HepG2 (cell line): ENCODE data around the gene LIM2. TPM values are rescaled to one million over a fixed set of nuclear protein-coding genes. Genes with fewer than 3 reads are reported as not detected.

Source experiments
- ARNT2 ChIP-seq: sonication (generic); formaldehyde crosslinking; IDR thresholded peaks from 2 replicates; pipeline ENCODE4 v1.8.0; 2022; ENCODE audit warnings: mild to moderate bottlenecking, low read depth, missing genetic modification reagents, moderate library complexity
- CAMTA2 ChIP-seq: sonication (generic); formaldehyde crosslinking; IDR thresholded peaks from 2 replicates; pipeline ENCODE4 v1.4.0; 2020; ENCODE audit warnings: mild to moderate bottlenecking, missing genetic modification reagents, borderline replicate concordance
- CBX1 ChIP-seq: IDR thresholded peaks from one replicate; pipeline ENCODE4 v1.6.1; 2016; ENCODE audit warnings: antibody characterized with exemption, low read depth
- CEBPB ChIP-seq: IDR thresholded peaks from 2 replicates; pipeline ENCODE4 v1.6.1; 2011; ENCODE audit warnings: low read depth, low read length, improper control_type of control experiment, borderline replicate concordance
- EP300 ChIP-seq, 3 experiments: sonication (generic) in 1 of 3; formaldehyde crosslinking in 1 of 3; IDR thresholded peaks; 2 replicates each; pipeline versions ENCODE4 v1.5.1 to v1.6.1; 2011 to 2020; ENCODE audit warnings: low read depth in 2 of 3, low read length in 2 of 3, borderline replicate concordance in 1 of 3, improper control_type of control experiment in 1 of 3, mild to moderate bottlenecking in 1 of 3, missing genetic modification reagents in 1 of 3, moderate library complexity in 1 of 3
- ERF ChIP-seq: IDR thresholded peaks from 2 replicates; pipeline ENCODE4 v1.6.1; 2018; ENCODE audit warnings: missing biosample characterization, missing genetic modification reagents
- GABPA ChIP-seq, 2 experiments: IDR thresholded peaks; 2 replicates each; pipeline ENCODE4 v1.6.1; 2011 to 2016; ENCODE audit warnings: low read depth in 2 of 2, low read length in 1 of 2, missing biosample characterization in 1 of 2, missing genetic modification characterization in 1 of 2
- MAFG ChIP-seq: sonication (generic); formaldehyde crosslinking; IDR thresholded peaks from 2 replicates; pipeline ENCODE4 v1.5.1; 2020; ENCODE audit warnings: mild to moderate bottlenecking, missing genetic modification reagents
- SMAD1 ChIP-seq: sonication (generic); formaldehyde crosslinking; IDR thresholded peaks from 2 replicates; pipeline ENCODE4 v1.4.0; 2020; ENCODE audit warnings: missing genetic modification reagents, low read depth, mild to moderate bottlenecking, borderline replicate concordance
- SP1 ChIP-seq, 2 experiments: fragments of 450-650 bp in 1 of 2; sonication (generic) in 1 of 2; formaldehyde crosslinking in 1 of 2; IDR thresholded peaks; 2 replicates each; pipeline versions ENCODE4 v1.4.0 to v1.6.1; 2016 to 2020; ENCODE audit warnings: missing genetic modification reagents in 1 of 2
- YY1 ChIP-seq: IDR thresholded peaks from 2 replicates; pipeline ENCODE4 v1.6.1; 2011; ENCODE audit warnings: low read length, low read depth, moderate library complexity, mild to moderate bottlenecking; ENCODE audit not compliant: insufficient read depth, insufficient replicate concordance
- ZNF24 ChIP-seq: fragments of 450-650 bp; IDR thresholded peaks from 2 replicates; pipeline ENCODE4 v1.6.1; 2017; ENCODE audit warnings: antibody characterized with exemption, mild to moderate bottlenecking
- ZNF331 ChIP-seq: sonication (generic); formaldehyde crosslinking; IDR thresholded peaks from 2 replicates; pipeline ENCODE4 v1.4.0; 2020; ENCODE audit warnings: missing genetic modification reagents
- ZNF333 ChIP-seq: sonication (generic); formaldehyde crosslinking; IDR thresholded peaks from 2 replicates; pipeline ENCODE4 v1.4.0; 2020; ENCODE audit warnings: mild to moderate bottlenecking, missing genetic modification reagents, borderline replicate concordance
- ZNF549 ChIP-seq: sonication (generic); formaldehyde crosslinking; IDR thresholded peaks from 2 replicates; pipeline ENCODE4 v1.5.0; 2020; ENCODE audit warnings: missing genetic modification reagents
- ZNF7 ChIP-seq: IDR thresholded peaks from 2 replicates; pipeline ENCODE4 v1.6.1; 2016; ENCODE audit warnings: missing biosample characterization, missing genetic modification reagents
- polyA plus RNA-seq, 8 experiments: library from polyadenylated mRNA; depleted of rRNA in 3 of 8; stranded (reverse) in 7 of 8; unstranded in 1 of 8; fragments of >200 nt; fragmentation: Illumina TruSeq in 4 of 8; extraction: Trizol in 4 of 8; gene quantifications; 2 replicates each; pipeline versions ENCODE4 v1.2.1 to v1.2.3, GENCODE V29; 2011 to 2016; ENCODE audit warnings: low read depth in 4 of 8, missing spikeins in 1 of 8, mixed read lengths in 1 of 8; ENCODE audit not compliant: insufficient read depth in 1 of 8
- total RNA-seq, 5 experiments: library from RNA; depleted of rRNA; stranded (reverse); fragments of >200 nt; fragmentation: Illumina TruSeq; extraction: Trizol; gene quantifications; 2 replicates each; pipeline ENCODE4 v1.2.3, GENCODE V29; 2016; ENCODE audit warnings: low read depth in 1 of 5
- TF ChIP-seq, protein P1 (sequence below): sonication (generic); formaldehyde crosslinking; IDR thresholded peaks from 2 replicates; pipeline ENCODE4 v1.4.0; 2020; ENCODE audit warnings: low read depth, mild to moderate bottlenecking, missing genetic modification reagents
- TF ChIP-seq, protein P2 (sequence below): sonication (generic); formaldehyde crosslinking; IDR thresholded peaks from 2 replicates; pipeline ENCODE4 v1.8.1; 2022; ENCODE audit warnings: mild to moderate bottlenecking, missing genetic modification reagents
- TF ChIP-seq, protein P3 (sequence below): sonication (generic); IDR thresholded peaks from 2 replicates; pipeline ENCODE4 v1.6.1; 2016; ENCODE audit warnings: low read depth, borderline replicate concordance
- TF ChIP-seq, protein P4 (sequence below): sonication (generic); formaldehyde crosslinking; IDR thresholded peaks from 2 replicates; pipeline ENCODE4 v1.4.0; 2020; ENCODE audit warnings: missing genetic modification reagents, borderline replicate concordance

Gene LIM2
- total and polyA plus RNA-seq, 2 of the 13 experiments (the other 11 are each of a cell fraction or from before 2014, with no cell fraction given) = 1.3 TPM; not detected in 1

DNA sequence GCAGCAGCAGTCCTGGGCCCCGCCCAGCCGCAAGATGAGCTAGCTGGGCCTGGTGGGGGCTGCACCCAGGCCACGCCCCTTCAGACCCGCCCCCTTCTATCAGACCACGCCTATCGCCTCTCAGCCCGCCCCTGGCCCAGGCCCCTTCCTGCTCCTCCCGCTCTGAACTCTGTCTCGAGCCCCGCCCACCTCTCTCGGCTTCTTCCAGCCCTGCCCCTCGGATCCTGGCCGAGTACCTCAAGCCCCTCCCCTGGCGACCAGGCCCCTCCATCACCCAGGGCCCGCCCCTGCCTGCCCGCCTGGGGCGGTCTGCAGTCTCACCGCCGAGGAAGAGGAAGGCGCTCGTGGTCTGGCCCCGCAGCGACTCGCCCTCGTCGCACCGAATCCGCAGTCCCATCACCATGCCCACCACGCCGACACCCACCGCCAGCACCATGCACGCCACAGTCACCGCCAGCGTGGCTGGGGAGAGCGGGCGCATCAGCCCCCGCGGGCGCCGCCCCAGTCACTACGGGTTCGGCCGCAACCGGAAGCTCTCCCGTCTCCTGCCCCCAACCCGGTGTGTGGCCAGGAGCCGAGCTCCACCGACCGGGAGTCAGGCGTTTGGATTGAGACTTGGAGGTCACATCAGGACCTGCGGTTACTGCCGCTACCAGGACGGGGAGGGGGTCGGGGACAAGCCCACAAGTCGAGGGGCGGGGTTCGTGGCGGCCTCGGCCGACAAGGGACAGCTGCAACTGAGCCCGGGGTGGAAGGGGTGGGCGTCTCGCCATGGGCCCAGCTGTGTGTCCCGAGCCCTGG, 20.0 kb downstream of the LIM2 start (continued):
- no peak for TF ChIP-seq CBX1
- no peak for TF ChIP-seq ZNF333 (CRISPR knock-in tag)
- peak; percentile 41; the same call in 1 of the 2 replicates for TF ChIP-seq ZNF331
- TF ChIP-seq ARNT2 (CRISPR knock-in tag) = no peak; the same call in 1 of the 2 replicates
- TF ChIP-seq ZNF549 (CRISPR knock-in tag) = no peak
- TF ChIP-seq CEBPB = no peak
- TF ChIP-seq CAMTA2 (CRISPR knock-in tag) = no peak
- TF ChIP-seq SP1 (IDR thresholded peaks at IDR 0.05) = peak; percentile 60; the same call in 1 of the 2 replicates
- TF ChIP-seq SP1 (CRISPR knock-in tag; IDR thresholded peaks at IDR 0.05) = peak; percentile 93
- TF ChIP-seq, protein P1, sequence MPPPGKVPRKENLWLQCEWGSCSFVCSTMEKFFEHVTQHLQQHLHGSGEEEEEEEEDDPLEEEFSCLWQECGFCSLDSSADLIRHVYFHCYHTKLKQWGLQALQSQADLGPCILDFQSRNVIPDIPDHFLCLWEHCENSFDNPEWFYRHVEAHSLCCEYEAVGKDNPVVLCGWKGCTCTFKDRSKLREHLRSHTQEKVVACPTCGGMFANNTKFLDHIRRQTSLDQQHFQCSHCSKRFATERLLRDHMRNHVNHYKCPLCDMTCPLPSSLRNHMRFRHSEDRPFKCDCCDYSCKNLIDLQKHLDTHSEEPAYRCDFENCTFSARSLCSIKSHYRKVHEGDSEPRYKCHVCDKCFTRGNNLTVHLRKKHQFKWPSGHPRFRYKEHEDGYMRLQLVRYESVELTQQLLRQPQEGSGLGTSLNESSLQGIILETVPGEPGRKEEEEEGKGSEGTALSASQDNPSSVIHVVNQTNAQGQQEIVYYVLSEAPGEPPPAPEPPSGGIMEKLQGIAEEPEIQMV = no peak
- TF ChIP-seq, protein P2, sequence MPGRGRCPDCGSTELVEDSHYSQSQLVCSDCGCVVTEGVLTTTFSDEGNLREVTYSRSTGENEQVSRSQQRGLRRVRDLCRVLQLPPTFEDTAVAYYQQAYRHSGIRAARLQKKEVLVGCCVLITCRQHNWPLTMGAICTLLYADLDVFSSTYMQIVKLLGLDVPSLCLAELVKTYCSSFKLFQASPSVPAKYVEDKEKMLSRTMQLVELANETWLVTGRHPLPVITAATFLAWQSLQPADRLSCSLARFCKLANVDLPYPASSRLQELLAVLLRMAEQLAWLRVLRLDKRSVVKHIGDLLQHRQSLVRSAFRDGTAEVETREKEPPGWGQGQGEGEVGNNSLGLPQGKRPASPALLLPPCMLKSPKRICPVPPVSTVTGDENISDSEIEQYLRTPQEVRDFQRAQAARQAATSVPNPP (CRISPR knock-in tag) = peak; percentile 39; the same call in 1 of the 2 replicates
- TF ChIP-seq ERF = peak; percentile 64; the same call in 1 of the 2 replicates
- no peak for TF ChIP-seq ZNF7 (CRISPR knock-in tag)
- no peak for TF ChIP-seq MAFG
- TF ChIP-seq EP300 (IDR thresholded peaks at IDR 0.05; ENCODE audit: low read depth in 2 of 2, low read length in 2 of 2) = no peak
- peak; percentile 22; the same call in 1 of the 2 replicates for TF ChIP-seq EP300 (CRISPR knock-in tag; IDR thresholded peaks at IDR 0.05; ENCODE audit: borderline replicate concordance)
- peak; percentile 38; the same call in 1 of the 2 replicates for TF ChIP-seq SMAD1 (CRISPR knock-in tag)
- no peak for TF ChIP-seq ZNF24
- TF ChIP-seq, protein P3, sequence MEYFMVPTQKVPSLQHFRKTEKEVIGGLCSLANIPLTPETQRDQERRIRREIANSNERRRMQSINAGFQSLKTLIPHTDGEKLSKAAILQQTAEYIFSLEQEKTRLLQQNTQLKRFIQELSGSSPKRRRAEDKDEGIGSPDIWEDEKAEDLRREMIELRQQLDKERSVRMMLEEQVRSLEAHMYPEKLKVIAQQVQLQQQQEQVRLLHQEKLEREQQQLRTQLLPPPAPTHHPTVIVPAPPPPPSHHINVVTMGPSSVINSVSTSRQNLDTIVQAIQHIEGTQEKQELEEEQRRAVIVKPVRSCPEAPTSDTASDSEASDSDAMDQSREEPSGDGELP = peak; percentile 10; the same call in 1 of the 2 replicates
- TF ChIP-seq, protein P4, sequence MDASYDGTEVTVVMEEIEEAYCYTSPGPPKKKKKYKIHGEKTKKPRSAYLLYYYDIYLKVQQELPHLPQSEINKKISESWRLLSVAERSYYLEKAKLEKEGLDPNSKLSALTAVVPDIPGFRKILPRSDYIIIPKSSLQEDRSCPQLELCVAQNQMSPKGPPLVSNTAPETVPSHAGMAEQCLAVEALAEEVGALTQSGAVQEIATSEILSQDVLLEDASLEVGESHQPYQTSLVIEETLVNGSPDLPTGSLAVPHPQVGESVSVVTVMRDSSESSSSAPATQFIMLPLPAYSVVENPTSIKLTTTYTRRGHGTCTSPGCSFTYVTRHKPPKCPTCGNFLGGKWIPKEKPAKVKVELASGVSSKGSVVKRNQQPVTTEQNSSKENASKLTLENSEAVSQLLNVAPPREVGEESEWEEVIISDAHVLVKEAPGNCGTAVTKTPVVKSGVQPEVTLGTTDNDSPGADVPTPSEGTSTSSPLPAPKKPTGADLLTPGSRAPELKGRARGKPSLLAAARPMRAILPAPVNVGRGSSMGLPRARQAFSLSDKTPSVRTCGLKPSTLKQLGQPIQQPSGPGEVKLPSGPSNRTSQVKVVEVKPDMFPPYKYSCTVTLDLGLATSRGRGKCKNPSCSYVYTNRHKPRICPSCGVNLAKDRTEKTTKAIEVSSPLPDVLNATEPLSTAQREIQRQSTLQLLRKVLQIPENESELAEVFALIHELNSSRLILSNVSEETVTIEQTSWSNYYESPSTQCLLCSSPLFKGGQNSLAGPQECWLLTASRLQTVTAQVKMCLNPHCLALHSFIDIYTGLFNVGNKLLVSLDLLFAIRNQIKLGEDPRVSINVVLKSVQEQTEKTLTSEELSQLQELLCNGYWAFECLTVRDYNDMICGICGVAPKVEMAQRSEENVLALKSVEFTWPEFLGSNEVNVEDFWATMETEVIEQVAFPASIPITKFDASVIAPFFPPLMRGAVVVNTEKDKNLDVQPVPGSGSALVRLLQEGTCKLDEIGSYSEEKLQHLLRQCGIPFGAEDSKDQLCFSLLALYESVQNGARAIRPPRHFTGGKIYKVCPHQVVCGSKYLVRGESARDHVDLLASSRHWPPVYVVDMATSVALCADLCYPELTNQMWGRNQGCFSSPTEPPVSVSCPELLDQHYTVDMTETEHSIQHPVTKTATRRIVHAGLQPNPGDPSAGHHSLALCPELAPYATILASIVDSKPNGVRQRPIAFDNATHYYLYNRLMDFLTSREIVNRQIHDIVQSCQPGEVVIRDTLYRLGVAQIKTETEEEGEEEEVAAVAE (CRISPR knock-in tag) = no peak
- TF ChIP-seq YY1 = no peak
- TF ChIP-seq GABPA (IDR thresholded peaks at IDR 0.05; ENCODE audit: low read depth, low read length) = no peak
- peak; percentile 72 for TF ChIP-seq GABPA (CRISPR knock-in tag; IDR thresholded peaks at IDR 0.05; ENCODE audit: low read depth)
